ENCODE measurements around the gene THRSP. TPM values are rescaled to one million over a fixed set of nuclear protein-coding genes. Genes with fewer than 3 reads are reported as not detected.

The THRSP gene
- total RNA-seq, 1 experiment from 2014 or later: 0.25 TPM

- intact Hi-C loops (cut with micrococcal nuclease; ENCODE audit: unreplicated experiment): loop anchor here (5.0 kb wide), 1 partner anchor 272 kb away; the partner anchor contains the start of genes AAMDC and RSF1
- Mint-ChIP-seq H3K4me1 (ENCODE audit: low read depth, unreplicated experiment) (peaks cover 32% of the 10 kb centered on the region), H3K36me3 (ENCODE audit: insufficient read depth, unreplicated experiment) (peaks cover 81% of the 10 kb centered on the region), H3K27ac (ENCODE audit: unreplicated experiment) (no peak overlapping the region), H3K4me3 (ENCODE audit: unreplicated experiment) (no peak overlapping the region), H3K27me3 (ENCODE audit: insufficient read depth, unreplicated experiment) (no peaks in the 10 kb centered on the region), H3K9me3 (ENCODE audit: unreplicated experiment) (peaks cover 17% of the 10 kb centered on the region)
- no peak for DNase-seq
- H3K9me3 ChIP-seq: peaks cover 28% of the 10 kb centered on the region
- TF ChIP-seq CTCF (IDR thresholded peaks at IDR 0.05; ENCODE audit: insufficient read depth in 1 of 2, low read depth in 1 of 2, low read length in 1 of 2, severe bottlenecking in 1 of 2, unreplicated experiment in 1 of 2): no peak
- H3K27me3 ChIP-seq (replicated peaks; ENCODE audit: control insufficient read depth, insufficient read depth, low read length): no peaks in the 10 kb centered on the region
- peaks cover 12% of the 10 kb centered on the region for H3K36me3 ChIP-seq (ENCODE audit: control insufficient read depth, insufficient read depth, low read length)
- POLR2A ChIA-PET: no interaction called here
- no peak overlapping the region for H3K4me3 ChIP-seq (ENCODE audit: low read depth, low read length)
- no TSS peak for BruUV-seq (replicated peaks)
- H3K4me1 ChIP-seq: peaks cover 21% of the 10 kb centered on the region
- CTCF ChIA-PET: no interaction called here
These were observed 30.6 kb downstream of the THRSP start for GRCh38 chr11:78094250-78094649.

GRCh38 chr11:78097666-78098385, 34.2 kb downstream of the THRSP start:
- intact Hi-C loops (cut with micrococcal nuclease; ENCODE audit: unreplicated experiment): no loop called here
- no peak for DNase-seq
- ChIA-PET POLR2A (no interaction called here), CTCF (no interaction called here)
- Mint-ChIP-seq H3K36me3 (ENCODE audit: insufficient read depth, unreplicated experiment) (peaks cover 80% of the 10 kb centered on the region), H3K27me3 (ENCODE audit: insufficient read depth, unreplicated experiment) (no peaks in the 10 kb centered on the region), H3K4me3 (ENCODE audit: unreplicated experiment) (no peak overlapping the region), H3K9me3 (ENCODE audit: unreplicated experiment) (peaks cover under 1% of the 10 kb centered on the region), H3K4me1 (ENCODE audit: low read depth, unreplicated experiment) (peaks cover 25% of the 10 kb centered on the region), H3K27ac (ENCODE audit: unreplicated experiment) (no peak overlapping the region)
- Histone ChIP-seq H3K9me3 (peaks cover 7% of the 10 kb centered on the region), H3K27me3 (replicated peaks; ENCODE audit: control insufficient read depth, insufficient read depth, low read length) (no peaks in the 10 kb centered on the region), H3K4me3 (ENCODE audit: low read depth, low read length) (no peak overlapping the region), H3K36me3 (ENCODE audit: control insufficient read depth, insufficient read depth, low read length) (peaks cover 8% of the 10 kb centered on the region), H3K4me1 (peaks cover 6% of the 10 kb centered on the region; the same call in 1 of the 2 replicates)
- no peak for TF ChIP-seq CTCF (IDR thresholded peaks at IDR 0.05; ENCODE audit: insufficient read depth in 1 of 2, low read depth in 1 of 2, low read length in 1 of 2, severe bottlenecking in 1 of 2, unreplicated experiment in 1 of 2)
- BruUV-seq (replicated peaks): no TSS peak

- no peaks in the 10 kb centered on the region for H3K27me3 ChIP-seq (replicated peaks; ENCODE audit: control insufficient read depth, insufficient read depth, low read length)
- Mint-ChIP-seq H3K4me3 (ENCODE audit: unreplicated experiment) (no peak overlapping the region), H3K27me3 (ENCODE audit: insufficient read depth, unreplicated experiment) (no peaks in the 10 kb centered on the region), H3K36me3 (ENCODE audit: insufficient read depth, unreplicated experiment) (peaks cover 78% of the 10 kb centered on the region), H3K9me3 (ENCODE audit: unreplicated experiment) (no peaks in the 10 kb centered on the region), H3K4me1 (ENCODE audit: low read depth, unreplicated experiment) (peaks cover 25% of the 10 kb centered on the region), H3K27ac (ENCODE audit: unreplicated experiment) (peak overlapping the region; percentile 26)
- DNase-seq: no peak
- H3K4me3 ChIP-seq (ENCODE audit: low read depth, low read length): no peak overlapping the region
- BruUV-seq (replicated peaks): no TSS peak
- CTCF ChIA-PET: no interaction called here
- no peaks in the 10 kb centered on the region for H3K9me3 ChIP-seq
- intact Hi-C loops (cut with micrococcal nuclease; ENCODE audit: unreplicated experiment): no loop called here
- no peak for TF ChIP-seq CTCF (IDR thresholded peaks at IDR 0.05; ENCODE audit: insufficient read depth in 1 of 2, low read depth in 1 of 2, low read length in 1 of 2, severe bottlenecking in 1 of 2, unreplicated experiment in 1 of 2)
- H3K4me1 ChIP-seq: peaks cover 6% of the 10 kb centered on the region; the same call in 1 of the 2 replicates
- POLR2A ChIA-PET: no interaction called here
- peaks cover 3% of the 10 kb centered on the region for H3K36me3 ChIP-seq (ENCODE audit: control insufficient read depth, insufficient read depth, low read length)
These were observed 36.0 kb downstream of the THRSP start for GRCh38 chr11:78099666-78100065.
